T-helper 2 cell (primary cell): ENCODE data around the gene CGB7.
"Not testable (repeated sequence)": the region's sequence is repeated elsewhere in the genome, so short reads cannot be mapped to it uniquely, and the experiment has no call there.

Source experiments
- DNase-seq, 5 experiments: peaks; one replicate each; pipeline versions ENCODE4 v3.0.0 to v3.0.0-alpha.2; 2012 to 2022

CGB7 gene

DNA sequence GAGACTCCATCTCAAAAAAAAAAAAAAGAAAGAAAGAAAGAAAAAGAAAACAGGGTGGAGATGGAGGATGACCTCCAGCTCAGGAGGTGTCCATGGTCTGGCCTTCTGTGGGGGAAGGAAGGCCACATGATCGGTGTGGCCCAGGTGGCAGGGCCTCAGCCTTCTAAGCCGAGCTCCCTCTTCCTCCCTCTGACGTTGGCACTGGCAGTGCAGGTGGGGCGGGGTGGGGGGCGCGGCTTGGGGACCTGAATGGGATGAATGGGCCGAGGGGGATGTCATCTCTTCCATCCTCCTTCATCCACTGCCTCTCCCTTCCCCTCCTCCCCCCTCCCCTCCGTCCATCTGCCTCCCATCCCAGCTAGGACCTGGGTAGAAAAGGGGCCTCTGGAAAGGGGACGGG, 17.8 kb downstream of the CGB7 start:
- not testable (repeated sequence) for DNase-seq

DNA sequence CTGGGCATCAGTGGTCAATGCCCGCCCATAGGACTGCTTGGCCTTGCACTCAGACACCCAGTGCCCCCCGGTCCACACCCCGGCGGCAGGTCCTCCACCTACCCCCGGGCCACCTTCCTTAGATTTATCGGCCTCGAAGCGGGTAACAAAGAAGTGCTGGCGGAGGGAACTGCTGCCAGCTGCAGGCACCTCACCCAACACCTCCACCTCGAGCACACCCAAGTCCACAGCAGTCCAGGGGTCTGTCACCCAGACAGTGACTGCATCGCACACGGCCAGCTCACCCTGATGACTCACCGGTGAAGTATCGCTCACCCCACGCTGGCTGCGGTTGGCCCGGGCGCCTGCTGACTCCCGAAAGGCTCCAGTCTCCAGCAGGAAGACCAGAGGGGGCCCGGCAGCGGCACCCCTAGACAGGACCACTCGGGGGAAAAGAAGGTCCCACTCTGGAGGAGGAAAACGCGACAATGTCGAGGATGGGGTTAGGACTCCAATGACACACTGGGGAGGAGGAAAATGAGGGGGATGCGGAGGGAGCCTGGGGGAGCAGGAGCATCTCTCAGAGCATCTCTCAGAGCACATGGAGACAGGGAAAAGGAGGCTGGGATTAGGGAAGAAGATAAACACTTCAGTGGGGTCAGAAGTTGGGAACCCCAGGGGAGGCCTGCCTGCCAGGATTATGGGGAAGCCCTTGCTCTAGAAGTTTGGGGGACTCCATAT, 18.8 kb downstream of the CGB7 start:
- DNase-seq: not testable (repeated sequence)

DNA sequence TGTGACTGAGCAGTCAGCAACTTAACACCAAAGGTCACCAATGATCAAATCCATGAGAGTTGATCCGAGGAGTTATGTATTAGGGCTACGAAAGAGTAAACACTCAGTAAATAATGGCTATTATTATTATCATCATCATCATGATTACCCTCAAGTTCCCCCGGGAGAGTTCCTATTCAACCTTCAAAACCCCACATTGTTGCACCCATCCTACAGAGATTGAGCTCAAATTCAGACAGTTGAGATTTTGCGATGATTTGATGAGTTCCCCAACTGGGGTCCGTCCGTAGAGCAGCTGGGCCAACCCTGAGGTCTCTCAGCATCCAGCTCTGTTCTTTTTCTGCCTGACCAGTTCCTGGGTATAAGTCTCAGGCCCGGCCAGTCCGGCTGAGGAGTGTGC, 19.4 kb downstream of the CGB7 start:
- not testable (repeated sequence) for DNase-seq

DNA sequence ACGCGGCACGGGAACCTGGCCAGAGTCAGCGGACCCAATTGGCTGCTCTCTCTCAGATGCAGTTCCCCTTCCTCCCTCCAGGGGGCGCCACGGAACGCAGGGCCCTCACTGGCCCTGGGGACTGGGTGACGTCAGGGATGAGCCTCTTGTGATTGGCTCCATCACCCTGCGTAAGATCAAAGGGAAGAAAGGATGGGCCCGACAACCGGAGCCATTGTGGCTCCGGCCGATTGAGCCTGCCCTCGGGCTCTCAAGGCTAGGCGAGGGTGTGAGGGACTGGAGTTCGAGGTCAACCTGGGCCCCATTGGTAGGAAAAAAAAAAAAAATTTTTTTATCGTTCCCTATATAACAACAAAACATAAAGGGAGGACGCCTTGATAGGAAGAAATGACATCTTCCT, 20.7 kb downstream of the CGB7 start, which contains the start of gene CGB1:
CGB1 (minus strand) TSS at position 81 of the 400 bp plus-strand sequence. CDS start 184 bp downstream, outside the sequence.
- peak in 1 of 5 experiments; percentile 60 for DNase-seq

DNA sequence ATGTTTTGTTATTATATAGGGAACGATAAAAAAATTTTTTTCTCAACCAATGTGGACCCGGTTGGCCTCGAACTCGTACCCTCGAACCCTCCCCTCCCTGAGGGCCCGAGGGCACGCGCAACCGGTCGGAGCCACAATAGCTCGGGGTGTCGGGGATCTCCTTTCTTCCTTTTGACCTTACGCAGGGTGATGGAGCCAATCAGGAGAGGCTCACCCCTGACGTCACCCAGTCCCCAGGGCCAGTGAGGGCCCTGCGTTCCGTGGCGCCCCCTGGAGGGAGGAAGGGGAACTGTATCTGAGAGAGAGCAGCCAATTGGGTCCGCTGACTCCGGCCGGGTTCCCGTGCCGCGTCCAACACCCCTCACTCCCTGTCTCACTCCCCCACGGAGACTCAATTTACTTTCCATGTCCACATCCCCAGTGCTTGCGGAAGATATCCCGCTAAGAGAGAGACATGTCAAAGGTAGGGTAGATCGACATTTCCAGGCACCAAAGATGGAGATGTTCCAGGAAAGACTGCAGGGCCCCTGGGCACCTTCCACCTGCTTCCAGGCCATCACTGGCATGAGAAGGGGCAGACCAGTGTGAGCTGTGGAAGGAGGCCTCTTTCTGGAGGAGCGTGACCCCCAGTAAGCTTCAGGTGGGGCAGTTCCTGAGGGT, 25.8 kb downstream of the CGB7 start, which contains the start of gene CGB2:
CGB2 (plus strand) TSS at position 249 of the 660 bp plus-strand sequence; CDS start at position 455, 206 bp downstream.
- DNase-seq: peak in 4 of 5 experiments; percentile 32 to 77 (median 42)

DNA sequence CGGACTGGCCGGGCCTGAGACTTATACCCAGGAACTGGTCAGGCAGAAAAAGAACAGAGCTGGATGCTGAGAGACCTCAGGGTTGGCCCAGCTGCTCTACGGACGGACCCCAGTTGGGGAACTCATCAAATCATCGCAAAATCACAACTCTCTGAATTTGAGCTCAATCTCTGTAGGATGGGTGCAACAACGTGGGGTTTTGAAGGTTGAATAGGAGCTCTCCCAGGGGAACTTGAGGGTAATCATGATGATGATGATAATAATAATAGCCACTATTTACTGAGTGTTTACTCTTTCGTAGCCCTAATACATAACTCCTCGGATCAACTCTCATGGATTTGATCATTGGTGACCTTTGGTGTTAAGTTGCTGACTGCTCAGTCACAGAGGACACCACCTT, 27.2 kb downstream of the CGB7 start:
- DNase-seq: not testable (repeated sequence)

DNA sequence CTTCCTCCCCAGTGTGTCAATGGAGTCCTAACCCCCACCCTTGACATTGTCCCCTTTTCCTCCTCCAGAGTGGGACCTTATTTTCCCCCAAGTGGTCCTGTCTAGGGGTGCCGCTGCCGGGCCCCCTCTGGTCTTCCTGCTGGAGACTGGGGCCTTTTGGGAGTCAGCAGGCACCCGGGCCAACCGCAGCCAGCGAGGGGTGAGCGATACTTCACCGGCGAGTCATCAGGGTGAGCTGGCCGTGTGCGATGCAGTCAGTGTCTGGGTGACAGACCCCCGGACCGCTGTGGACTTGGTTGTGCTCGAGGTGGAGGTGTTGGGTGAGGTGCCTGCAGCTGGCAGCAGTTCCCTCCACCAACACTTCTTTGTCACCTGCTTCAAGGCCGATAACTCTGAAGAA, 27.8 kb downstream of the CGB7 start:
- not testable (repeated sequence) for DNase-seq

DNA sequence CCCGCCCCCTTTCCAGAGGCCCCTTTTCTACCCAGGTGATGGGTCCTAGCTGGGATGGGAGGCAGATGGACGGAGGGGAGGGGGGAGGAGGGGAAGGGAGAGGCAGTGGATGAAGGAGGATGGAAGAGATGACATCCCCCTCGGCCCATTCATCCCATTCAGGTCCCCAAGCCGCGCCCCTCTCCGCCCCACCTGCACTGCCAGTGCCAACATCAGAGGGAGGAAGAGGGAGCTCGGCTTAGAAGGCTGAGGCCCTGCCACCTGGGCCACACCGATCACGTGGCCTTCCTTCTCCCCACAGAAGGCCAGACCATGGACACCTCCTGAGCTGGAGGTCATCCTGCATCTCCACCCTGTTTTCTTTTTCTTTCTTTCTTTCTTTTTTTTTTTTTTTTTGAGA, 28.9 kb downstream of the CGB7 start:
- not testable (repeated sequence) for DNase-seq

DNA sequence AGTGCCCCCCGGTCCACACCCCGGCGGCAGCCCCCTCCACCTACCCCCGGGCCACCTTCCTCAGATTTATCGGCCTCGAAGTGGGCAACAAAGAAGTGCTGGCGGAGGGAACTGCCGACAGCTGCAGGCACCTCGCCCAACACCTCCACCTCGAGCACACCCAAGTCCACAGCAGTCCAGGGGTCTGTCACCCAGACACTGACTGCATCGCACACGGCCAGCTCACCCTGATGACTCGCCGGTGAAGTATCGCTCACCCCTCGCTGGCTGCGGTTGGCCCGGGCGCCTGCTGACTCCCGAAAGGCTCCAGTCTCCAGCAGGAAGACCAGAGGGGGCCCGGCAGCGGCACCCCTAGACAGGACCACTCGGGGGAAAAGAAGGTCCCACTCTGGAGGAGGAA, 31.9 kb downstream of the CGB7 start:
- not testable (repeated sequence) for DNase-seq

DNA sequence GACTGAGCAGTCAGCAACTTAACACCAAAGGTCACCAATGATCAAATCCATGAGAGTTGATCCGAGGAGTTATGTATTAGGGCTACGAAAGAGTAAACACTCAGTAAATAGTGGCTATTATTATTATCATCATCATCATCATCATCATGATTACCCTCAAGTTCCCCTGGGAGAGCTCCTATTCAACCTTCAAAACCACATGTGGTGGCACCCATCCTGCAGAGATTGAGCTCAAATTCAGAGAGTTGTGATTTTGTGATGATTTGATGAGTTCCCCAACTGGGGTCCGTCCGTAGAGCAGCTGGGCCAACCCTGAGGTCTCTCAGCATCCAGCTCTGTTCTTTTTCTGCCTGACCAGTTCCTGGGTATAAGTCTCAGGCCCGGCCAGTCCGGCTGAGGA, 32.5 kb downstream of the CGB7 start:
- not testable (repeated sequence) for DNase-seq

DNA sequence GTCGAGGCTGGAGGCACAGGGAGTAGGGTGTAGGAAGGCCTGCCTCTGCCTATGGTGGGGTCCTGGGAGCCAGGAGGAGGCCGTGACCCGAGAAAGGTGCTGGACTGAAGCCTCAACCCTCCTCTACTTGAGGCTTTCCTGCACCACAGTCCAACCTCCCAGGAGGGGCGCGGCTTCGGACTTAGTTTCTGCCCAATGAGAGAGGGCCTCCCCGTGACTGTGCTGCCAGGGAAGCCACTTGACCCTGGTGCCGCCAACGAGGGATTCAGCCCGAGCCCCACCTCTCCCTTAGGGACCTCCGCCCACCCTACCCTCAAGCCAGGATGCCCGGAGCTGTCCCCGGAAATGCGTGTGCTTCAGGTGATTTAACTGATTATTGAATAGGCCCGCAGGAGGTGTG, 33.3 kb downstream of the CGB7 start, which contains the start of gene CGB3:
CGB3 (minus strand) TSS at position 101 of the 400 bp plus-strand sequence. CDS start 362 bp downstream, outside the sequence.
- DNase-seq: not testable (repeated sequence)

DNA sequence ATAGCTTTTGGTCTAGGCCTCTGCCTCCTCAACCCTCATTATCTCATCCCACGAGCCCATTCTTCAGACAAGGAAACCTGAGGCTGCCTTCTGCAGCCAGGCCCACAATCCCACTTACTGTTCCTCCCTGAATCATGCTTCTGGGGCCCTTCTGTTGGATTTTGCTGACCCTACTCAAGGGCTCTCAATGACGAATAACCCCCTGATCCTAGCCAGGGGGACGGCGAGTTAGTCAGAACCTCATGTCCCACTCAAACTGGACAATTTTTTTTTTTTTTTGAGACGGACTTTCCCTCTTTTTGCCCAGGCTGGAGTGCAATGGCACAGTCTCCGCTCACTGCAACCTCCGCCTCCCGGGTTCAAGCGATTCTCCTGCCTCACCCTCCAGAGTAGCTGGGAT, 35.4 kb downstream of the CGB7 start:
- DNase-seq: no peak

DNA sequence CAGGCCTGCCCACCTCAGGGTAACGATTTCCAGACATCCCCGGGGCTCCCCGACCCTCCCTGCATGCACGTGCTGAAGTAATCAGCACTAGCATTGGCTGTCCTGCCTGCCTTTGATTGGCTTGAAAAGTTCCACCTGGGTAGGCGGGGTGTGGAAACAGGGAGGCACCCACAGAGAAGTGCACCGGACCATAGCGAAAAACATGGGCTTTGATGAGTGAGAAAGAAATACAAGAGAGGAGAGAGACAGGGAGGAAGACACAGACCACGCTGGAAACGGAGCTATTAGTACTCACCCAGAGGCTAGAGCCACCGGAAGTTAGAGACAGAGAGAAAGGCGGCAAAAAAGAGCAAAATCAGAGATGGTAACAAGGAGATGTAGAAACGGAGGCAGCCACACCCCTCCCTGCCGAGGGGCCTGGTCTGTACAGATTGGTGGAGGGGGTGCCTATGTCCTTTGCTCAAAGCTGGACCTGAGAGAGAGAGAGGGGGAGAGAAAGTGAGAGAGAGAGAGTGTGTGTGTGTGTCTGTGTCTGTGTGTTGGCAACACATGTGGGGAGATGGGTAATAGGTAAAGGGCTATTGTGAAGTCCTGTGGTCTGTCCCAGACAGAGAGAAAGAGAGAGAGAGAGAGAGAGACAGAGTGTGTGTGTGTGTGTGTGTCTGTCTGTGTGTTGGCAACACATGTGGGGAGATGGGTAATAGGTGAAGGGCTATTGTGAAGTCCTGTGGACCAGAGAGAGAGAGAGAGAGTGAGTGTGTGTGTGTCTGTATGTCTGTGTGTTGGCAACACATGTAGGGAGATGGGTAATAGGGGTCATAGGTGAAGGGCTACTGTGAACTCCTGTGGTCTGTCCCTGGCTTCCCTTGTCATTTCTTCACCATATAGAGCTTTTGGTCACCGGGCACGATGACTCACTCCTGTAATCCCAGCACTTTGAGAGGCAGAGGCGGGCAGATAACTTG, 36.3 kb downstream of the CGB7 start:
- peak in 1 of 5 experiments; percentile 12 for DNase-seq

DNA sequence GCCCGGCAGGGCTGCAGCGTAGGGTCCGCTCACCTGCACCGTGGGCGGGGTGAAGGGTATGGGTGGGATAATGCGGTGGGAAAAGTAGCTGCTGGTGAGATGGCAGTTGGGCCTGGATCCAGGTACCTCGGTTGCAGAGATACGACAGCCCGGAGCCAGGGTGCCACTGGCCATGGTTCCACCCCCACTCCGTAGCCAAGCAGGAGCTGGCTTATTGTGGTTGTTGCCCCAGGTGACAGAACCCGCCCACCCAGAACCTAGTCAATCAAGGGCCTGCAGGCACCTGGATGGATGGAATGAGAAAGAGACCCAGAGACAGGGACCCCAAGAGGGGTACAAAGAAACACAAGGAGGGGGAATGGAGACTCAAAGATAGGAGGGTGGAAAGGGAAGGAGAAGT, 37.2 kb downstream of the CGB7 start:
- no peak for DNase-seq

DNA sequence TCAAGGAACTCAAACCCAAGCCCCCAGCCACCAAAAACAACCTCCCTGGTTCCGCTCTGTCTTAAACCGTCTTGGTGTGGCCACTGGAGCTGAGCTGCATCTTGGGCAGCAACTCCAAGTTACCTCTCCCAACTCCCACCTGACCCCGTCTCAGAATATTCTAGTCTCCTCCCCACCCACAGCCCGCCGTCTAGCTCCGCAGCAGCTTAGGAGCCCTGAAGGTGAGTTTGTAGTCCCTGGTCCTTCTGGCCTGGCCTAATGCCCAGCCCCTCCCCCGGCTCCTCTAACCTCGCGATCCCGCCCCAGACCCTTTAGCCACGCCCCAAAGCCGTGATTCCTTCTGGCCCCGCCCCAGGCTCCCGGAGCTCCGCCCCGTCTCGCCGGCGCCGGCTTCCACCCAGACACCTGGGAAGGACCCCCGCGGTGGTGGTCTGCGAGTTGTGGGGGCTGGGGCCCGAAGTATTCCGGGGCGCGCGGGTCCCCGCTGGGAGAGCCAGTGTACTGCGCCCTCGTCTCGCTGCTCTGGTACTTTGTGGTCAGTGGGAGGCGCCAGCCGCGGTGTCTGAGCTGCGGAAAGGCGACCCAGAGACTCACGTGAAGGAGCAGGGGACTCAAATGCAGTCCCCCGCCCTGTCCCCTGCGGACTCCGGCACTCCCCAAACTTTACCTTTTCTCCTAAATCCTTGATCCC, 38.2 kb downstream of the CGB7 start:
- peak; percentile 41 to 58 (median 50) for DNase-seq

DNA sequence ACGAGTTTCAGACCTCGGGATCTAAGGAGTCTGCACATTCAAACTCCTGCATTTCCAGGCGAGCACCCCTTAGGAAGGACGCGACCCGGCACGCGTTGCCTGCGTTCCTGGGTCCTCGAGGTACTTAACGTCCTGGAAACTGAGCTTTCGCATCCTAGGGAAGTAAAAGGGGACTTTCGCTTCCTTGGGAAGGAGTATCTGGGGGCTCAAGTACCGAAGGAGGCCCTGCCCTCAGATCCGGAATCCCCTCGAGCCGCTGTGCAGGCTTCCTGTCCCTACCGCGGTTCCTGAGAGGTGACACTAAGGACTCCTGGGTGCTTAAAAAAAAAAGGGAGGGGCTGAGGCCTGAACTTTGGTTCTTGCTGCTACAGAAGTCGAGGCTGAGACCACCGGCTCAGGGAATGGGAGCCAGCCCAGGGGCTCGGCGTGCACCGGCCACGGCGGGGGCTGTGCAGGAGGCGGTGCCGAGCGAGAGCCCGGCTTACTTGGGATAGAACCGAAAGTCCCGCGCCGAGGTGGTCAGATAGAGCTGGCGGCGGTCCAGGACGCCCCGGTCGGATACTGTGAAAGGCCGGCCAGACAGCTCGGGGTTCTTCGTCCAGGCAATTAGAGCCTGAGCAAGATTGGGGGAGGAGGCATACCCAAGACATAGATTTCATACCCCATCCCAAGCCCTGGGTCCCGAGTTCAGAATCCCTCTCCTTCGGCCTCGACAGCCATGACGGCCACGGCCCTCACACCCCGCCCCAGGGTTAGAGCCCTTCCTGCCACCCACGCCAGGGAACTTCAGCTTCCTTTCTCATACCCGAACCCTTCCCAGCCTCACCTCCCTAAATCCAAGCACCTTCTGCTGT, 38.9 kb downstream of the CGB7 start:
- DNase-seq: peak in 2 of 5 experiments; percentile 33 to 45

DNA sequence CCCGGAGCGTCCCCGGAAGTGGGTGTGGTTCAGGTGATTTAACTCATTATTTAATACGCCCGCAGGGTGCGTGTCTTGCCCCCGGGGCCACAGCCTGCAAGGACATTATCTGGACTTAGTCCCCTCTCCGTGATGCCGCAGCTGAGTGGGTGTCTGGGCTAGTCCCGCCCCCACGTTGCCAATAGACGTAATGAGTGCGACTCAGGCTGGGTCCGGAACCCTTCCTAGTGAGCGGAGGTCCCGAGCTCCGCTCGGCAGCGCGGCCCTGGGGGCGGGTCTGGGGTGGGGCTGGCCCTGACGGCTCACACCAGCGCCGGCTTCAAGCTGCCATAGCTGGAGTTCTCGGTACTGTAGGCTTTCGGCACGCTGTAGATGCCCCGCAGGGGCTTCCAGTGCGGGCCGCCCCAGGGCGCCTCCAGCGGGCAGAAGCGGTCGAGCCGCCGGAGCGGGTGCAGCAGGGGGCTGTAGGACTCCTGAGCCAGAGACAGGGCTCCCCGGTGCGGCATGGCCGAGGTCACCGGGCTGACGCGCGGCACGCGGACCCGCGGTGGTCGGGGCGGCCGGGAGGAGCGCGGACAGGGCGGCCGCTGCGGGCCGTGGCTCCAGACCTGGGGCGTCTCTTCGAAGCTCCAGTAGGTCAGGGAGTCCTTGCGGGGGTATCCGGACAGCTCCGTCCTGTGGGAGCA, 39.7 kb downstream of the CGB7 start:
- DNase-seq: peak; percentile 48 to 73 (median 59)

DNA sequence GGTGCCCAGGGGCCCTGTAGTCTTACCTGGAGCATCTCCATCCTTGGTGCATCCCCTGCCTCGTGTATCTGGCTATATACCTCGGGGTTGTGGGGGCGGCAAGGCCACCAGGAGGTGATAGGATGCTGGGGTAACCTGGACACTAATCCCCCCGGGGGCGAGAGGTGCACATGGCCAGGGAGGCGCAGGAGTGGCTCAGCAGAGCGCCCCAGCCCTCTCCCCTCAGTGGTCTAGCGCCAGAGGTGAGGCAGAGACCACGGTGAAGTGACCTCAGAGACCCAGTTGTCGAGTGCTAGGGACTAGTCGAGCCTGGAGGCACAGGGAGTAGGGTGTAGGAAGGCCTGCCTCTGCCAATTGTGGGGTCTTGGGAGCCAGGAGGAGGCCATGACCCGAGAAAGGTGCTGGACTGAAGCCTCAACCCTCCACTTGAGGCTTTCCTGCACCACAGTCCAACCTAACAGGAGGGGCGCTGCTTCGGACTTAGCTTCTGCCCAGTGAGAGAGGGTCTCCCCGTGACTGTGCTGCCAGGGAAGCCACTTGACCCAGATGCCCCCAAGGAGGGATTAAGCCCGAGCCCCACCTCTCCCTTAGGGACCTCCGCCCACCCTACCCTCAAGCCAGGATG, 40.4 kb downstream of the CGB7 start, which contains the start of gene LHB:
LHB (minus strand) TSS at position 51 of the 625 bp plus-strand sequence; CDS start at position 41, 10 bp downstream.
- no peak for DNase-seq

DNA sequence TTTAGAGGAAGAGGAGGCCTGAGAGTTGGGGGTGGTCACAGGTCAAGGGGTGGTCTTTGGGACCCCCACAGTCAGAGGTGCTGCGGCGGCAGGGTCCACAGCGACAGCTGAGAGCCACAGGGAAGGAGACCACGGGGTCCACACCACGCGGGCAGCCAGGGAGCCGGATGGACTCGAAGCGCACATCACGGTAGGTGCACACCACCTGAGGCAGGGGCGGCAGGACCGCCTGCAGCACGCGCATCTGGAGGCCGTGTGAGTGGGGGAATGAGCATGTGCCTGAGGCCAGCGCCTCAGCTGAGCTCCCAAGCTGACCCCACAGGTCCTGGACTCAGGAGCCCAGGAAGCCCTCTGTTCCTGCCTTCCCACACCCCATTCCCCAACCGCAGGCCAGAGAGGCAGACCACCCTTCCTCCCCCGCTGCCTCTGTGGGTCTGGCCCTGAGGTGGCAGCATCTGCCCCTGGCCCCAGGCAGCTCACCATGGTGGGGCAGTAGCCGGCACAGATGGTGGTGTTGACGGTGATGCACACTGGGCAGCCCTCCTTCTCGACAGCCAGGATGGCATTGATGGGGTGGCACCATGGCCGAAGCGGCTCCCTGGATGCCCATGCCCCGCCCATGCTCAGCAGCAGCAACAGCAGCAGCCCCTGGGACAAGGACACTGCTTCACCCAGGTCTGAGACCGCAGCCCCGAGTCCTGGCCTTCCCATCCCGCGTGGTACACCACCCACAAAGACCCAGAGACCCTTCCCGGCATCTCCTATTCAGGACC, 41.3 kb downstream of the CGB7 start:
- no peak for DNase-seq
